Neural progenitor cell (in vitro differentiated cells): ENCODE results near the gene POLA2. TPM values are rescaled to one million over a fixed set of nuclear protein-coding genes. Genes with fewer than 3 reads are reported as not detected.
A peak's percentile ranks its signal among the peaks of the same experiment; 100 is the strongest.

Experiments
- DNase-seq: peaks from one replicate; pipeline ENCODE4 v3.0.0-alpha.2; 2016; ENCODE audit warnings: low spot score
- H2AFZ ChIP-seq: fragments of 200-600 bp; sonication (generic); replicated peaks from 2 replicates; pipeline ENCODE4 v1.6.1; 2016; ENCODE audit warnings: antibody characterized with exemption
- H3F3A ChIP-seq: fragments of 200-600 bp; sonication (generic); 2 replicates; pipeline ENCODE4 v1.6.1; 2016; ENCODE audit warnings: antibody characterized with exemption, low read depth
- H3K27ac ChIP-seq: fragments of 200-600 bp; sonication (generic); 2 replicates; pipeline ENCODE4 v1.5.1; 2016; ENCODE audit warnings: mild to moderate bottlenecking
- H3K27me3 ChIP-seq: fragments of 200-600 bp; sonication (generic); 2 replicates; pipeline ENCODE4 v1.6.1; 2016; ENCODE audit warnings: mild to moderate bottlenecking, moderate library complexity
- H3K36me3 ChIP-seq: fragments of 200-600 bp; sonication (generic); 2 replicates; pipeline ENCODE4 v1.5.1; 2016
- H3K4me1 ChIP-seq: fragments of 200-600 bp; sonication (generic); 2 replicates; pipeline ENCODE4 v1.6.1; 2016; ENCODE audit warnings: mixed run types
- H3K4me2 ChIP-seq: fragments of 200-600 bp; sonication (generic); 2 replicates; pipeline ENCODE4 v1.6.1; 2016
- H3K4me3 ChIP-seq: fragments of 200-600 bp; sonication (generic); 2 replicates; pipeline ENCODE4 v1.5.1; 2016
- H3K79me2 ChIP-seq: fragments of 200-600 bp; sonication (generic); 2 replicates; pipeline ENCODE4 v1.6.1; 2016; ENCODE audit warnings: low read depth
- H3K9ac ChIP-seq: fragments of 200-600 bp; sonication (generic); 2 replicates; pipeline ENCODE4 v1.6.1; 2016
- H3K9me3 ChIP-seq: fragments of 200-600 bp; sonication (generic); 2 replicates; pipeline ENCODE4 v1.5.1; 2016; ENCODE audit warnings: low read depth
- H4K20me1 ChIP-seq: fragments of 200-600 bp; sonication (generic); 2 replicates; pipeline ENCODE4 v1.6.1; 2016; ENCODE audit warnings: low read depth
- H3K27ac Mint-ChIP-seq: 3 replicates; pipeline ENCODE4 v1.8.0; 2021; ENCODE audit warnings: mixed read lengths
- H3K27me3 Mint-ChIP-seq: 2 replicates; pipeline ENCODE4 v1.8.0; 2022; ENCODE audit warnings: low read depth, mild to moderate bottlenecking, inconsistent platforms, moderate library complexity, mixed read lengths; ENCODE audit not compliant: insufficient read depth
- H3K36me3 Mint-ChIP-seq: 3 replicates; pipeline ENCODE4 v1.8.0; 2021; ENCODE audit warnings: mixed read lengths
- H3K4me1 Mint-ChIP-seq: 3 replicates; pipeline ENCODE4 v1.8.0; 2021; ENCODE audit warnings: mixed read lengths
- H3K4me3 Mint-ChIP-seq: 3 replicates; pipeline ENCODE4 v1.8.0; 2021; ENCODE audit warnings: mild to moderate bottlenecking, moderate library complexity, mixed read lengths
- H3K9me3 Mint-ChIP-seq: 3 replicates; pipeline ENCODE4 v1.8.0; 2020; ENCODE audit warnings: mixed read lengths
- EZH2 ChIP-seq: fragments of 200-600 bp; sonication (generic); IDR thresholded peaks from 2 replicates; pipeline ENCODE4 v1.6.1; 2017; ENCODE audit warnings: antibody characterized with exemption, mild to moderate bottlenecking, moderate library complexity
- EZH2phosphoT487 ChIP-seq: fragments of 200-600 bp; sonication (generic); IDR thresholded peaks from 2 replicates; pipeline ENCODE4 v1.6.1; 2017; ENCODE audit warnings: antibody characterized with exemption
- total RNA-seq: library from RNA; depleted of rRNA; stranded (reverse); fragments of >200 nt; gene quantifications from 2 replicates; pipeline ENCODE4 v1.2.3, GENCODE V29; 2015; ENCODE audit warnings: low replicate concordance
- TF ChIP-seq, protein P1 (sequence below): fragments of 200-600 bp; sonication (generic); IDR thresholded peaks from 2 replicates; pipeline ENCODE4 v1.5.1; 2017; ENCODE audit warnings: antibody characterized with exemption, mild to moderate bottlenecking

Gene POLA2, protein sequence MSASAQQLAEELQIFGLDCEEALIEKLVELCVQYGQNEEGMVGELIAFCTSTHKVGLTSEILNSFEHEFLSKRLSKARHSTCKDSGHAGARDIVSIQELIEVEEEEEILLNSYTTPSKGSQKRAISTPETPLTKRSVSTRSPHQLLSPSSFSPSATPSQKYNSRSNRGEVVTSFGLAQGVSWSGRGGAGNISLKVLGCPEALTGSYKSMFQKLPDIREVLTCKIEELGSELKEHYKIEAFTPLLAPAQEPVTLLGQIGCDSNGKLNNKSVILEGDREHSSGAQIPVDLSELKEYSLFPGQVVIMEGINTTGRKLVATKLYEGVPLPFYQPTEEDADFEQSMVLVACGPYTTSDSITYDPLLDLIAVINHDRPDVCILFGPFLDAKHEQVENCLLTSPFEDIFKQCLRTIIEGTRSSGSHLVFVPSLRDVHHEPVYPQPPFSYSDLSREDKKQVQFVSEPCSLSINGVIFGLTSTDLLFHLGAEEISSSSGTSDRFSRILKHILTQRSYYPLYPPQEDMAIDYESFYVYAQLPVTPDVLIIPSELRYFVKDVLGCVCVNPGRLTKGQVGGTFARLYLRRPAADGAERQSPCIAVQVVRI
- 33.3 and 47.7 TPM in 2 replicates for total RNA-seq

DNA sequence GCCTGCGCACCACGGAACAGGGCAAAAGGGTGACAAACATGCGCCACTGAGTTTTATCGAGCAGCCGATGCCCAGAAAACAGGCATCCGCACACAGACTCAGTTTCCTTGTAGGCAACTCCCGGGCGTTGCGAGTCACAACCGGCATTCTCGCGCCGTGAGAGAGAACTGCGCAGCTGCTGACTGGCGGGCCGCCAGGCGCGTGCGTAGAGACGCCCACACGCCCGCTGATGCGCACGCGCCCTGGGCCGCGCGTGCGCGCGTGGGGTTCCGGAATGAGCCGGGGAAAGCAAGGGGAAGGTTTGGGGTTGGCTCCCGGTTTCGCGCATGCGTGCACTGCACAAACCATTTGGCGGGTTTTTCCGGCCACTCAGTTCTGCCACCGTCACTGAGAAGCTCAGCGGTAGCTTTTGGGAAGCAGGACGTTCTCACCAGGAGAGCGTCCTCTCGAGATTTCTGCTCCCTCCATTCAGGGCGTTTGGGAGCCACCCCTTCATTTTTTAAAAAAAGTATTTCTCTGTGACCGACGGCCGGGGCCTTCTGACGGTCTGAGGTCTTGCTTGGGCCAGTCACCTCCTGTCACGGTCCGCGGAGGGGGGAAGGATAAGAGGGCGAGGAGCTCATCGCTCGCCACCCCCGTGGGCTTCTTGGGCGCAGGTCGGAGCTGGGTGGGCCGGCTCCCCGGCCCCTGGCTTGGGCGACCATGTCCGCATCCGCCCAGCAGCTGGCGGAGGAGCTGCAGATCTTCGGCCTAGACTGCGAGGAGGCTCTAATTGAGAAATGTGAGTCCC is at the start of gene POLA2:
TSS of gene POLA2 (plus strand) at position 372 of the 790 bp plus-strand sequence. CDS start at position 703, 331 bp downstream.
- Histone ChIP-seq H3K4me1 (peaks cover 12% of the 10 kb centered on the region), H3K4me2 (peak within 1 kb of the TSS; percentile 92), H3K9ac (peak within 1 kb of the TSS; percentile 86), H3K27ac (peak within 1 kb of the TSS; percentile 38), H4K20me1 (peaks cover 7% of the 10 kb centered on the region), H3K4me3 (peak within 1 kb of the TSS; percentile 81), H3F3A (peaks cover 24% of the 10 kb centered on the region), H2AFZ (peak within 1 kb of the TSS; percentile 84), H3K36me3 (no peaks in the 10 kb centered on the region), H3K79me2 (peaks cover 48% of the 10 kb centered on the region), H3K27me3 (no peaks in the 10 kb centered on the region), H3K9me3 (no peaks in the 10 kb centered on the region)
- Mint-ChIP-seq H3K27ac (peak within 1 kb of the TSS; percentile 91), H3K27me3 (peaks cover 2% of the 10 kb centered on the region), H3K36me3 (peaks cover 12% of the 10 kb centered on the region), H3K9me3 (no peaks in the 10 kb centered on the region), H3K4me3 (peak within 1 kb of the TSS; percentile 91), H3K4me1 (peaks cover 24% of the 10 kb centered on the region)
- DNase-seq = peak; percentile 97
- TF ChIP-seq, protein P1, sequence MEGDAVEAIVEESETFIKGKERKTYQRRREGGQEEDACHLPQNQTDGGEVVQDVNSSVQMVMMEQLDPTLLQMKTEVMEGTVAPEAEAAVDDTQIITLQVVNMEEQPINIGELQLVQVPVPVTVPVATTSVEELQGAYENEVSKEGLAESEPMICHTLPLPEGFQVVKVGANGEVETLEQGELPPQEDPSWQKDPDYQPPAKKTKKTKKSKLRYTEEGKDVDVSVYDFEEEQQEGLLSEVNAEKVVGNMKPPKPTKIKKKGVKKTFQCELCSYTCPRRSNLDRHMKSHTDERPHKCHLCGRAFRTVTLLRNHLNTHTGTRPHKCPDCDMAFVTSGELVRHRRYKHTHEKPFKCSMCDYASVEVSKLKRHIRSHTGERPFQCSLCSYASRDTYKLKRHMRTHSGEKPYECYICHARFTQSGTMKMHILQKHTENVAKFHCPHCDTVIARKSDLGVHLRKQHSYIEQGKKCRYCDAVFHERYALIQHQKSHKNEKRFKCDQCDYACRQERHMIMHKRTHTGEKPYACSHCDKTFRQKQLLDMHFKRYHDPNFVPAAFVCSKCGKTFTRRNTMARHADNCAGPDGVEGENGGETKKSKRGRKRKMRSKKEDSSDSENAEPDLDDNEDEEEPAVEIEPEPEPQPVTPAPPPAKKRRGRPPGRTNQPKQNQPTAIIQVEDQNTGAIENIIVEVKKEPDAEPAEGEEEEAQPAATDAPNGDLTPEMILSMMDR = no peak

DNA sequence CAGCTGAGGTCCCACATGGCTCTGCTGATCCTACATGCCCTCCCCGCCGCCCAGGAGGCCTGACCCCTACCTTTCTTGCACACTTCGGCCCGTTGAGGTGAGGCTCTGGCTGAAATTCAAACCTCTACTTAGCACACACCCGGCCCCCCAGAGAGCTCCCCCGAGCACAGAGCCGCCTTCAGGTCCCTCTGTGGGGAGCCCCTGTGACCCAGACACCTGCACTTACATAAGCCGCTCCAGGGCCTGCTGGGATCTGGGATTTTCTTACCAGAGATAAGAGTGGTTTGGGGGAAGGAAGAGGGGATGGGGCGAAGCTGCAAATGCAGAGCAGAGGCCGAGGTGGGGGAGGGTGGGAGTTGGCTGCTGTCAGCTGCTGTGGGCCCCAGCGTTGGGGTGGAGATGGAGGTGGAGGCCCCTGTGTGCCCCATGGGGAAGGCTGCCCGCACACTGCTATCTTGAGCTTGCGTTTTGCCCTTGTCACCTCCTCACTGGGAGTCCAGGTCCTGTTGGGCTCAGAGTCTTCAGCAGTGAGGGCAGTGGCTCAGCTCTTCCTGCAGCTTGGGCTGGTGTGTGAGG is 49.4 kb upstream of the POLA2 start:
- Histone ChIP-seq H3K4me2 (no peak overlapping the region), H3K4me3 (no peak overlapping the region), H3K36me3 (no peaks in the 10 kb centered on the region), H2AFZ (no peak overlapping the region), H3K9me3 (no peaks in the 10 kb centered on the region), H3K79me2 (no peaks in the 10 kb centered on the region), H3F3A (peaks cover 3% of the 10 kb centered on the region), H3K4me1 (peaks cover 20% of the 10 kb centered on the region), H3K27ac (no peak overlapping the region), H3K9ac (no peak overlapping the region), H4K20me1 (no peaks in the 10 kb centered on the region), H3K27me3 (no peaks in the 10 kb centered on the region)
- H3K27ac Mint-ChIP-seq = peak overlapping the region; percentile 87
- H3K27me3 Mint-ChIP-seq = peaks cover 8% of the 10 kb centered on the region
- TF ChIP-seq, protein P1 = no peak
- TF ChIP-seq EZH2phosphoT487 (no peak), EZH2 (no peak)
- peaks cover 12% of the 10 kb centered on the region for H3K4me1 Mint-ChIP-seq
- H3K9me3 Mint-ChIP-seq = no peaks in the 10 kb centered on the region
- DNase-seq = no peak
- H3K36me3 Mint-ChIP-seq = no peaks in the 10 kb centered on the region
- no peak overlapping the region for H3K4me3 Mint-ChIP-seq

DNA sequence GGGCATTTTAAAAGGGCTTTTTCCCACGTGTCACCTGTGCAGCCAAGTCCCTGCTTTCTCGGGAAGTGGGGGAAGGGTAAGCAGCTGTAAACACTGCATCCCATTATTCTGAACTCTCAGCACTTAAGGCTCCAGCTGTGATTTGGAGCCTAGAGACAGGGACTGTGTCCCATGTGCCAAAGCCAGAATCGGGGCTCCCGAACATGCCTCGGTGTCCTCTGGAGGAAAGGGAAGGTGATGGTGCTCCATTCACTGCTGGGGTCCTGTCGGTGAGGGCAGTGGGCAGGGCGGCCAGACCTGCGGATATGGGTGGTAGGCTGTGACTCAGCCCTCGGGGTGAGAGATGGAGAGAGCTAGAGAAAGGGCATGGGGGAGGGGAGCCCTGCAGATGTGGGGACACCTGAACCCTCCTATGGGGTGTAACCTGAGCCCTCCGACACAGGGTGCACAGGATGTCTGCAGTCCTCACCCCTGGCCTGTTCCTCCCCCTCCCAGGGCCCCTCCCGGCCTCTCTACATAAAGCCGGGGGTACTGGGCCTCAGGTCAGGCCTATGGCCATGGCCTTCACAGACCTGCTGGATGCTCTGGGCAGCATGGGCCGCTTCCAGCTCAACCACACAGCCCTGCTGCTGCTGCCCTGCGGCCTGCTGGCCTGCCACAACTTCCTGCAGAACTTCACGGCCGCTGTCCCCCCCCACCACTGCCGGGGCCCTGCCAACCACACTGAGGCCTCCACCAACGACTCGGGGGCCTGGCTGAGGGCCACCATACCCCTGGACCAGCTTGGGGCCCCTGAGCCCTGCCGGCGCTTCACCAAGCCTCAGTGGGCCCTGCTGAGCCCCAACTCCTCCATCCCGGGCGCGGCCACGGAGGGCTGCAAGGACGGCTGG is 48.2 kb upstream of the POLA2 start:
- Histone ChIP-seq H3K4me1 (peaks cover 20% of the 10 kb centered on the region), H4K20me1 (no peaks in the 10 kb centered on the region), H3K4me3 (no peak overlapping the region), H3K27ac (no peak overlapping the region), H3K79me2 (no peaks in the 10 kb centered on the region), H2AFZ (no peak overlapping the region), H3K36me3 (no peaks in the 10 kb centered on the region), H3K9me3 (no peaks in the 10 kb centered on the region), H3K4me2 (peak overlapping the region; percentile 45), H3K27me3 (no peaks in the 10 kb centered on the region), H3K9ac (no peak overlapping the region), H3F3A (peaks cover 3% of the 10 kb centered on the region)
- H3K4me1 Mint-ChIP-seq = peaks cover 12% of the 10 kb centered on the region
- H3K4me3 Mint-ChIP-seq = peak overlapping the region; percentile 58
- peaks cover 11% of the 10 kb centered on the region for H3K27me3 Mint-ChIP-seq
- H3K36me3 Mint-ChIP-seq = no peaks in the 10 kb centered on the region
- no peaks in the 10 kb centered on the region for H3K9me3 Mint-ChIP-seq
- H3K27ac Mint-ChIP-seq = no peak overlapping the region
- DNase-seq = no peak
- TF ChIP-seq, protein P1 = no peak
